Adrenal gland (tissue), 12 donors: ENCODE data around the gene ABCA4. TPM values are rescaled to one million over a fixed set of nuclear protein-coding genes. Genes with fewer than 3 reads are reported as not detected.

Experiments
- DNase-seq, 7 donors: peaks; one replicate each; pipeline ENCODE4 v3.0.0-alpha.2; 2019 to 2020
- H3K27ac ChIP-seq, 5 donors: fragments of 200-600 bp; sonication (generic) in 4 of 5; 1 replicate in 3 of 5; 2 replicates in 2 of 5; pipeline versions ENCODE4 v1.5.1 to v1.8.0; 2016 to 2020; ENCODE audit warnings: mild to moderate bottlenecking in 1 of 5
- H3K27me3 ChIP-seq: fragments of 200-600 bp; 2 replicates; pipeline ENCODE4 v1.8.0; 2021
- H3K36me3 ChIP-seq, 2 donors: fragments of 200-600 bp; replicated peaks in 1 of 2; 1 replicate in 1 of 2; 2 replicates in 1 of 2; pipeline versions ENCODE4 v1.5.1 to v1.8.0; 2018 to 2022
- H3K4me1 ChIP-seq, 2 donors: fragments of 200-600 bp; replicated peaks in 1 of 2; 1 replicate in 1 of 2; 2 replicates in 1 of 2; pipeline versions ENCODE4 v1.5.1 to v1.8.0; 2018 to 2021
- H3K4me3 ChIP-seq, 4 donors: fragments of 200-600 bp; sonication (generic) in 3 of 4; one replicate each; pipeline ENCODE4 v1.5.1; 2016 to 2018
- H3K9me3 ChIP-seq, 3 donors: fragments of 200-600 bp; sonication (generic) in 1 of 3; replicated peaks in 1 of 3; 1 replicate in 2 of 3; 2 replicates in 1 of 3; pipeline versions ENCODE4 v1.5.1 to v1.8.0; 2016 to 2021
- CTCF ChIP-seq, 6 experiments: fragments of 450-650 bp in 4 of 6; fragments of 200-600 bp in 2 of 6; sonication (generic) in 1 of 6; IDR thresholded peaks; 1 replicate in 5 of 6; 2 replicates in 1 of 6; pipeline versions ENCODE4 v1.5.1 to v1.8.0; 2016 to 2021; ENCODE audit warnings: antibody characterized with exemption in 6 of 6, mild to moderate bottlenecking in 2 of 6, moderate library complexity in 1 of 6
- POLR2A ChIP-seq, 2 donors: fragments of 450-650 bp; IDR thresholded peaks; one replicate each; pipeline ENCODE4 v1.6.1; 2017; ENCODE audit warnings: antibody characterized with exemption in 2 of 2, mild to moderate bottlenecking in 2 of 2, moderate library complexity in 1 of 2
- WGBS, 4 donors: extraction: QIAGEN DNeasy Blood & Tissue Kit in 2 of 4; methylation state at CpG; one replicate each; pipeline versions ENCODE4 v1.1.5 to v1.1.7; 2013 to 2017; 5-methylcytosine and 5-hydroxymethylcytosine counted together
- intact Hi-C, 2 donors: fragments of 100-400 bp; cut with DNase I; formaldehyde crosslinking; loops; one replicate each; pipeline versions ENCODE4 v1.14.1 to v1.15.0; 2022 to 2023
- polyA plus RNA-seq, 3 donors: library from polyadenylated mRNA; stranded (reverse); fragments of 200-250 nt in 2 of 3; fragments of 350-450 nt in 1 of 3; fragmentation: Illumina TruSeq in 1 of 3; extraction: RNeasy Lipid Tissue Mini Kit (QIAGEN cat#74804) in 1 of 3; gene quantifications; one replicate each; pipeline ENCODE4 v1.2.3, GENCODE V29; 2013 to 2014
- total RNA-seq, 9 donors: library from RNA; depleted of rRNA in 4 of 9; stranded (reverse); fragments of >200 nt in 4 of 9; fragments of 120-200 nt in 1 of 9; fragmentation: NEBNext Ultra II Directional in 1 of 9; extraction: Animal tissue kit (Norgen Biotek cat#: 25700) in 1 of 9; gene quantifications; one replicate each; pipeline versions ENCODE4 v1.1.0 to v1.2.4, GENCODE V29; 2013 to 2023
- donor health status: healthy with polysubstance abuse.
- donor health status: Bipolar disorder and iron deficiency.
- donor health status: DM: yes; HTN: yes; CAD: no.
- donor health status: DM: no; HTN: no; CAD: no.
- donor health status: DM: no; HTN: no; CAD: no.
- donor health status: DM: yes; HTN: yes; CAD: no.

The ABCA4 gene
- total and polyA plus RNA-seq, 12 donors: 0.04 to 1.9 (median 0.14) TPM; not detected in 1

- H3K4me1 ChIP-seq: peaks cover 30 to 61% of the 10 kb centered on the region in 2 donors
- TF ChIP-seq CTCF (IDR thresholded peaks at IDR 0.05) (no peak), POLR2A (IDR thresholded peaks at IDR 0.05) (no peak)
- peak; percentile 43 to 84 (median 73) for DNase-seq
- H3K27me3 ChIP-seq: no peaks in the 10 kb centered on the region
- no peak overlapping the region for H3K4me3 ChIP-seq
- 55 to 65% (median 64%) methylated on average over 12 to 14 of the region's 14 CpGs for WGBS, 4 donors
- H3K27ac ChIP-seq: peak overlapping the region; percentile 26 to 84 (median 58)
- intact Hi-C loops: no loop called here
- H3K9me3 ChIP-seq: no peaks in the 10 kb centered on the region
- no peaks in the 10 kb centered on the region for H3K36me3 ChIP-seq
Observed at GRCh38 chr1:94094469-94095111, 26.4 kb downstream of the ABCA4 start.

GRCh38 chr1:94093996-94094395 is 27.0 kb downstream of the ABCA4 start:
- intact Hi-C loops: no loop called here
- H3K27me3 ChIP-seq: no peaks in the 10 kb centered on the region
- no peak overlapping the region for H3K4me3 ChIP-seq
- DNase-seq: peak in 2 of 7 donors; percentile 12 to 25
- peaks cover 30 to 61% of the 10 kb centered on the region in 2 donors for H3K4me1 ChIP-seq
- no peaks in the 10 kb centered on the region for H3K9me3 ChIP-seq
- H3K36me3 ChIP-seq: no peaks in the 10 kb centered on the region
- 61 to 73% (median 68%) methylated on average over 5 to 6 of the region's 6 CpGs for WGBS, 4 donors
- TF ChIP-seq CTCF (IDR thresholded peaks at IDR 0.05) (no peak), POLR2A (IDR thresholded peaks at IDR 0.05) (no peak)
- peak overlapping the region; percentile 26 to 84 (median 58) for H3K27ac ChIP-seq

- Histone ChIP-seq H3K36me3 (no peaks in the 10 kb centered on the region), H3K4me1 (peaks cover 30 to 61% of the 10 kb centered on the region in 2 donors), H3K27me3 (no peaks in the 10 kb centered on the region), H3K4me3 (no peak overlapping the region), H3K27ac (peak overlapping the region in 2 of 5 donors; percentile 79 to 84), H3K9me3 (no peaks in the 10 kb centered on the region)
- intact Hi-C loops: no loop called here
- DNase-seq: no peak
- TF ChIP-seq CTCF (IDR thresholded peaks at IDR 0.05) (no peak), POLR2A (IDR thresholded peaks at IDR 0.05) (no peak)
- 92 to 96% (median 93%) methylated on average over 4 of the region's 4 CpGs for WGBS, 4 donors
Observed at GRCh38 chr1:94093396-94093795, 27.6 kb downstream of the ABCA4 start.

GRCh38 chr1:94092210-94092613 is 28.7 kb downstream of the ABCA4 start:
- TF ChIP-seq POLR2A (IDR thresholded peaks at IDR 0.05) (no peak), CTCF (IDR thresholded peaks at IDR 0.05) (no peak)
- H3K9me3 ChIP-seq: no peaks in the 10 kb centered on the region
- H3K27ac ChIP-seq: peak overlapping the region in 2 of 5 donors; percentile 79 to 84
- H3K27me3 ChIP-seq: no peaks in the 10 kb centered on the region
- WGBS, 4 donors: 57 to 74% (median 61%) methylated on average over 4 of the region's 4 CpGs
- peaks cover 30 to 59% of the 10 kb centered on the region in 2 donors for H3K4me1 ChIP-seq
- H3K4me3 ChIP-seq: no peak overlapping the region
- peak in 5 of 7 donors; percentile 31 to 74 (median 39) for DNase-seq
- no peaks in the 10 kb centered on the region for H3K36me3 ChIP-seq
- intact Hi-C loops: no loop called here
